ENCODE data around the gene GIT2. TPM values are rescaled to one million over a fixed set of nuclear protein-coding genes. Genes with fewer than 3 reads are reported as not detected.

The GIT2 gene
- total and polyA plus RNA-seq, 2 experiments from 2014 or later: 15.8 to 20.9 TPM

DNA sequence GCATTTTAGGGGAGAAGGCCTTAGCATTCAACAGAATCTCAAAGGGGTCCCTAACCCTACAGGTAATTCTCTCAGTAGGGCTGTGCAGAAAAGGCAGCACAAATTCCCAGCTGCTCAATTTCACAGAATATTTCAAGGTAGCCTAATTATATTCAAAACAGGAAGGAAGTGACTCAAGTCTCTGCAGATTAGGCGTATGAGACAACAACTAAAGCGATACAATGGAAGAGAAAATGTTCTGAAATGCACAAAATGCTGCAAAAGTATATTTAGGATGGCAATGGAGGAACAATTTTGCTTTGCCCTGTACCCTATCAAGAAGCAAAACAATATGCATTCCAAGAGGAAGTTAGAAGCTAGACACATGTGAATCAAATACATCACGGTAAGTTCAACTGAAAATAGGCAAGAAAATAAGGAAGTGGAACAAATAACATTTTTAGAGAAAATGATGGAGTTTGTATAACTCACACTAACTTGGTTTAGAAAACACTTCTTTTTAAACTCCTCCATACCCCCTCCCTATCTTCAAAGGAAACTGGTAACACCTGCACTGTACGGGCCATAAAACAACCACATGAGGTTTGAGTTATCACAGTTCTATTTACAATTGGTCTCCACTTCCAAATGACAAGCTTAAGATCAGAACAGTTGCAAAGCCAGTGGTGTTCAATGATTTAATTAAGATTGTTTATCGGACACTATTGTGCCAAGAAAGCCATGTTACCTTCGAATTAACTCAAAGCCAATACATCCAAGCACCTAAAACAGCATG, 1.6 kb downstream of the GIT2 start:
- TF ChIP-seq POLR2AphosphoS5 (IDR thresholded peaks at IDR 0.05; ENCODE audit: low read depth) (no peak), CREB1 (CRISPR knock-in tag; IDR thresholded peaks at IDR 0.05; ENCODE audit: low read depth) (no peak), ZNF331 (CRISPR knock-in tag; IDR thresholded peaks at IDR 0.05; ENCODE audit: low read depth) (no peak), EZH2 (IDR thresholded peaks at IDR 0.05; ENCODE audit: low read depth, unreplicated experiment) (no peak), EZH2phosphoT487 (IDR thresholded peaks at IDR 0.05; ENCODE audit: unreplicated experiment) (no peak), NANOG (IDR thresholded peaks at IDR 0.05; ENCODE audit: borderline replicate concordance) (no peak), JUNB (IDR thresholded peaks at IDR 0.05; ENCODE audit: unreplicated experiment) (no peak)
- TF ChIP-seq, protein P1, sequence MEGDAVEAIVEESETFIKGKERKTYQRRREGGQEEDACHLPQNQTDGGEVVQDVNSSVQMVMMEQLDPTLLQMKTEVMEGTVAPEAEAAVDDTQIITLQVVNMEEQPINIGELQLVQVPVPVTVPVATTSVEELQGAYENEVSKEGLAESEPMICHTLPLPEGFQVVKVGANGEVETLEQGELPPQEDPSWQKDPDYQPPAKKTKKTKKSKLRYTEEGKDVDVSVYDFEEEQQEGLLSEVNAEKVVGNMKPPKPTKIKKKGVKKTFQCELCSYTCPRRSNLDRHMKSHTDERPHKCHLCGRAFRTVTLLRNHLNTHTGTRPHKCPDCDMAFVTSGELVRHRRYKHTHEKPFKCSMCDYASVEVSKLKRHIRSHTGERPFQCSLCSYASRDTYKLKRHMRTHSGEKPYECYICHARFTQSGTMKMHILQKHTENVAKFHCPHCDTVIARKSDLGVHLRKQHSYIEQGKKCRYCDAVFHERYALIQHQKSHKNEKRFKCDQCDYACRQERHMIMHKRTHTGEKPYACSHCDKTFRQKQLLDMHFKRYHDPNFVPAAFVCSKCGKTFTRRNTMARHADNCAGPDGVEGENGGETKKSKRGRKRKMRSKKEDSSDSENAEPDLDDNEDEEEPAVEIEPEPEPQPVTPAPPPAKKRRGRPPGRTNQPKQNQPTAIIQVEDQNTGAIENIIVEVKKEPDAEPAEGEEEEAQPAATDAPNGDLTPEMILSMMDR (conservative IDR thresholded peaks at IDR 0.05; ENCODE audit: low read depth in 2 of 2): no peak
- TF ChIP-seq, protein P2, sequence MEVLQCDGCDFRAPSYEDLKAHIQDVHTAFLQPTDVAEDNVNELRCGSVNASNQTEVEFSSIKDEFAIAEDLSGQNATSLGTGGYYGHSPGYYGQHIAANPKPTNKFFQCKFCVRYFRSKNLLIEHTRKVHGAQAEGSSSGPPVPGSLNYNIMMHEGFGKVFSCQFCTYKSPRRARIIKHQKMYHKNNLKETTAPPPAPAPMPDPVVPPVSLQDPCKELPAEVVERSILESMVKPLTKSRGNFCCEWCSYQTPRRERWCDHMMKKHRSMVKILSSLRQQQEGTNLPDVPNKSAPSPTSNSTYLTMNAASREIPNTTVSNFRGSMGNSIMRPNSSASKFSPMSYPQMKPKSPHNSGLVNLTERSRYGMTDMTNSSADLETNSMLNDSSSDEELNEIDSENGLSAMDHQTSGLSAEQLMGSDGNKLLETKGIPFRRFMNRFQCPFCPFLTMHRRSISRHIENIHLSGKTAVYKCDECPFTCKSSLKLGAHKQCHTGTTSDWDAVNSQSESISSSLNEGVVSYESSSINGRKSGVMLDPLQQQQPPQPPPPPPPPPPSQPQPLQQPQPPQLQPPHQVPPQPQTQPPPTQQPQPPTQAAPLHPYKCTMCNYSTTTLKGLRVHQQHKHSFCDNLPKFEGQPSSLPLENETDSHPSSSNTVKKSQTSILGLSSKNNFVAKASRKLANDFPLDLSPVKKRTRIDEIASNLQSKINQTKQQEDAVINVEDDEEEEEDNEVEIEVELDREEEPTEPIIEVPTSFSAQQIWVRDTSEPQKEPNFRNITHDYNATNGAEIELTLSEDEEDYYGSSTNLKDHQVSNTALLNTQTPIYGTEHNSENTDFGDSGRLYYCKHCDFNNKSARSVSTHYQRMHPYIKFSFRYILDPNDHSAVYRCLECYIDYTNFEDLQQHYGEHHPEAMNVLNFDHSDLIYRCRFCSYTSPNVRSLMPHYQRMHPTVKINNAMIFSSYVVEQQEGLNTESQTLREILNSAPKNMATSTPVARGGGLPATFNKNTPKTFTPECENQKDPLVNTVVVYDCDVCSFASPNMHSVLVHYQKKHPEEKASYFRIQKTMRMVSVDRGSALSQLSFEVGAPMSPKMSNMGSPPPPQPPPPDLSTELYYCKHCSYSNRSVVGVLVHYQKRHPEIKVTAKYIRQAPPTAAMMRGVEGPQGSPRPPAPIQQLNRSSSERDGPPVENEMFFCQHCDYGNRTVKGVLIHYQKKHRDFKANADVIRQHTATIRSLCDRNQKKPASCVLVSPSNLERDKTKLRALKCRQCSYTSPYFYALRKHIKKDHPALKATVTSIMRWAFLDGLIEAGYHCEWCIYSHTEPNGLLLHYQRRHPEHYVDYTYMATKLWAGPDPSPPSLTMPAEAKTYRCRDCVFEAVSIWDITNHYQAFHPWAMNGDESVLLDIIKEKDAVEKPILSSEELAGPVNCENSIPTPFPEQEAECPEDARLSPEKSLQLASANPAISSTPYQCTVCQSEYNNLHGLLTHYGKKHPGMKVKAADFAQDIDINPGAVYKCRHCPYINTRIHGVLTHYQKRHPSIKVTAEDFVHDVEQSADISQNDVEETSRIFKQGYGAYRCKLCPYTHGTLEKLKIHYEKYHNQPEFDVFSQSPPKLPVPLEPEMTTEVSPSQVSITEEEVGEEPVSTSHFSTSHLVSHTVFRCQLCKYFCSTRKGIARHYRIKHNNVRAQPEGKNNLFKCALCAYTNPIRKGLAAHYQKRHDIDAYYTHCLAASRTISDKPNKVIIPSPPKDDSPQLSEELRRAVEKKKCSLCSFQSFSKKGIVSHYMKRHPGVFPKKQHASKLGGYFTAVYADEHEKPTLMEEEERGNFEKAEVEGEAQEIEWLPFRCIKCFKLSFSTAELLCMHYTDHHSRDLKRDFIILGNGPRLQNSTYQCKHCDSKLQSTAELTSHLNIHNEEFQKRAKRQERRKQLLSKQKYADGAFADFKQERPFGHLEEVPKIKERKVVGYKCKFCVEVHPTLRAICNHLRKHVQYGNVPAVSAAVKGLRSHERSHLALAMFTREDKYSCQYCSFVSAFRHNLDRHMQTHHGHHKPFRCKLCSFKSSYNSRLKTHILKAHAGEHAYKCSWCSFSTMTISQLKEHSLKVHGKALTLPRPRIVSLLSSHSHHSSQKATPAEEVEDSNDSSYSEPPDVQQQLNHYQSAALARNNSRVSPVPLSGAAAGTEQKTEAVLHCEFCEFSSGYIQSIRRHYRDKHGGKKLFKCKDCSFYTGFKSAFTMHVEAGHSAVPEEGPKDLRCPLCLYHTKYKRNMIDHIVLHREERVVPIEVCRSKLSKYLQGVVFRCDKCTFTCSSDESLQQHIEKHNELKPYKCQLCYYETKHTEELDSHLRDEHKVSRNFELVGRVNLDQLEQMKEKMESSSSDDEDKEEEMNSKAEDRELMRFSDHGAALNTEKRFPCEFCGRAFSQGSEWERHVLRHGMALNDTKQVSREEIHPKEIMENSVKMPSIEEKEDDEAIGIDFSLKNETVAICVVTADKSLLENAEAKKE (CRISPR knock-in tag; IDR thresholded peaks at IDR 0.05): no peak
- TF ChIP-seq, protein P3, sequence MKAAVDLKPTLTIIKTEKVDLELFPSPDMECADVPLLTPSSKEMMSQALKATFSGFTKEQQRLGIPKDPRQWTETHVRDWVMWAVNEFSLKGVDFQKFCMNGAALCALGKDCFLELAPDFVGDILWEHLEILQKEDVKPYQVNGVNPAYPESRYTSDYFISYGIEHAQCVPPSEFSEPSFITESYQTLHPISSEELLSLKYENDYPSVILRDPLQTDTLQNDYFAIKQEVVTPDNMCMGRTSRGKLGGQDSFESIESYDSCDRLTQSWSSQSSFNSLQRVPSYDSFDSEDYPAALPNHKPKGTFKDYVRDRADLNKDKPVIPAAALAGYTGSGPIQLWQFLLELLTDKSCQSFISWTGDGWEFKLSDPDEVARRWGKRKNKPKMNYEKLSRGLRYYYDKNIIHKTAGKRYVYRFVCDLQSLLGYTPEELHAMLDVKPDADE (IDR thresholded peaks at IDR 0.05): no peak

More for the DNA sequence above, 1.6 kb downstream of the GIT2 start:
- Histone ChIP-seq H3K27ac (ENCODE audit: low read depth) (no peak overlapping the region), H2AFZ (no peak overlapping the region), H3K36me3 (ENCODE audit: insufficient read depth) (no peaks in the 10 kb centered on the region; the same call in 1 of the 2 replicates), H3K9me2 (ENCODE audit: insufficient read depth) (0 out of 2 replicates have a peak, but pooled peaks cover 3% of the 10 kb centered on the region), H3K4me3 (peak overlapping the region; percentile 88), H3K4me1 (ENCODE audit: insufficient read depth) (peaks cover 14% of the 10 kb centered on the region), H3K4me2 (peak overlapping the region; percentile 89), H4K20me1 (replicated peaks; ENCODE audit: insufficient read depth) (peaks cover 12% of the 10 kb centered on the region), H3K79me2 (replicated peaks; ENCODE audit: insufficient read depth) (peaks cover 25% of the 10 kb centered on the region), H3F3A (replicated peaks; ENCODE audit: low read depth) (0 out of 2 replicates have a peak, but pooled peaks cover 2% of the 10 kb centered on the region), H3K27me3 (ENCODE audit: insufficient read depth) (no peaks in the 10 kb centered on the region)
- Mint-ChIP-seq H3K27me3 (ENCODE audit: insufficient read depth, low read depth, poor library complexity) (peaks cover 4% of the 10 kb centered on the region), H3K36me3 (ENCODE audit: low read depth) (peaks cover 1% of the 10 kb centered on the region; the same call in 1 of the 3 replicates), H3K27ac (no peak overlapping the region), H3K4me1 (peaks cover 21% of the 10 kb centered on the region), H3K4me3 (peak overlapping the region; percentile 94), H3K9me3 (no peaks in the 10 kb centered on the region)
- DNase-seq (ENCODE audit: low spot score): no peak
- no peak for ATAC-seq

All from GM23338 (cell line).